ENCODE measurements around the gene NOC4L.

DNA sequence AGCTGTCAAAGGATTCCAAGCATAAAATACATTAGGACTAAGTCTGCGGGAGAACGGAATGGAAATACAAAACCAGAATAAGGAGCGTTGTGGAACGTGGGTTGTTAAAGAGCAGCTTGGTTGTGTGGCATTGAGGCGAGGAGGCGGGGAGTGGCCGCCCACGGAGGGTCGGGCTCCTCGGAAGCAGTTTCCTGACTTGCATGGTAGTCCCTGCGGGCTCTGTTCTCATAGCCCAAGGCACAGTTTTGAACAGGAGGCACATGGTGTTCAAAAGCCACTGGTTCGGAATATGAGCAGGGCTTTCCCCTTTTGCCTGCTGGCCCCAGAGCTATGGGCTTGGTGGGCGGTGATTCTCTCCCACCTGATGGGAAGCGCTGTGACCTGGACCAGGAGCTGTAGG, 12.3 kb upstream of the NOC4L start:
- TF ChIP-seq POLR2AphosphoS5 (IDR thresholded peaks at IDR 0.05) (no peak), POLR2A (IDR thresholded peaks at IDR 0.05) (no peak)
- TF ChIP-seq, protein P1, sequence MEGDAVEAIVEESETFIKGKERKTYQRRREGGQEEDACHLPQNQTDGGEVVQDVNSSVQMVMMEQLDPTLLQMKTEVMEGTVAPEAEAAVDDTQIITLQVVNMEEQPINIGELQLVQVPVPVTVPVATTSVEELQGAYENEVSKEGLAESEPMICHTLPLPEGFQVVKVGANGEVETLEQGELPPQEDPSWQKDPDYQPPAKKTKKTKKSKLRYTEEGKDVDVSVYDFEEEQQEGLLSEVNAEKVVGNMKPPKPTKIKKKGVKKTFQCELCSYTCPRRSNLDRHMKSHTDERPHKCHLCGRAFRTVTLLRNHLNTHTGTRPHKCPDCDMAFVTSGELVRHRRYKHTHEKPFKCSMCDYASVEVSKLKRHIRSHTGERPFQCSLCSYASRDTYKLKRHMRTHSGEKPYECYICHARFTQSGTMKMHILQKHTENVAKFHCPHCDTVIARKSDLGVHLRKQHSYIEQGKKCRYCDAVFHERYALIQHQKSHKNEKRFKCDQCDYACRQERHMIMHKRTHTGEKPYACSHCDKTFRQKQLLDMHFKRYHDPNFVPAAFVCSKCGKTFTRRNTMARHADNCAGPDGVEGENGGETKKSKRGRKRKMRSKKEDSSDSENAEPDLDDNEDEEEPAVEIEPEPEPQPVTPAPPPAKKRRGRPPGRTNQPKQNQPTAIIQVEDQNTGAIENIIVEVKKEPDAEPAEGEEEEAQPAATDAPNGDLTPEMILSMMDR (IDR thresholded peaks at IDR 0.05), result no peak
